ENCODE data around the gene KRT20.

- no peak for TF ChIP-seq CTCF (optimal IDR thresholded peaks at IDR 0.05 in 1 of 3, IDR thresholded peaks at IDR 0.05 in 1 of 3, conservative IDR thresholded peaks at IDR 0.05 in 1 of 3; ENCODE audit: extremely low read depth in 1 of 3, insufficient read depth in 2 of 3, low read length in 3 of 3)
- no peak for TF ChIP-seq EZH2 (IDR thresholded peaks at IDR 0.05; ENCODE audit: low read length)
Observed at GRCh38 chr17:40859536-40859935, 25.5 kb downstream of the KRT20 start.

Data from keratinocyte (primary cell).